Endometrium (tissue), 2 donors: ENCODE results near the gene GSKIP.

Experiments
- FAIRE-seq: peaks from 2 replicates; lab custom pipeline; 2012; peaks lifted over from hg19 to GRCh38; lab: Jason Lieb, UNC
- donor health status: control.
- donor health status: control.

The GSKIP gene

GRCh38 chr14:96418075-96418474 lies 54.7 kb downstream of the GSKIP start:
- FAIRE-seq = no peak

DNA sequence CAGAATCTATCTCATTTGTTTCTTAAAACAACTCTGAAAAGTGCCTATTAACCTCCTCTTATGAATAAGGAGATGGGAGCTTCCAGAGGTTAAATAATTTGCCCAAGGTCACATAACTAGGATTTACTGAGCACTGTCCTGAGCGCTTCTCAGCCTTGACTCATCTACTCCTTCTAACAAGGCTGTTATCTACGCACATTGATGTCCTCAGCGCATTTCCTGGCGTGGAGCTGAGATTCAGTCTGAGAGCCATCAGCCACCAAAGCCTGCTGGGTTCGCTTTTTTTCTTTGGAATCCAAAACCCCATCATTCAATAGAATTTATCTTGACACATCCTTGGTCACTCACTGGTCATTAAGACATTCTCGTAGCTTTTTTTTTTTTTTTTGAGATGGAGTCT lies 57.9 kb downstream of the GSKIP start:
- FAIRE-seq = no peak

DNA sequence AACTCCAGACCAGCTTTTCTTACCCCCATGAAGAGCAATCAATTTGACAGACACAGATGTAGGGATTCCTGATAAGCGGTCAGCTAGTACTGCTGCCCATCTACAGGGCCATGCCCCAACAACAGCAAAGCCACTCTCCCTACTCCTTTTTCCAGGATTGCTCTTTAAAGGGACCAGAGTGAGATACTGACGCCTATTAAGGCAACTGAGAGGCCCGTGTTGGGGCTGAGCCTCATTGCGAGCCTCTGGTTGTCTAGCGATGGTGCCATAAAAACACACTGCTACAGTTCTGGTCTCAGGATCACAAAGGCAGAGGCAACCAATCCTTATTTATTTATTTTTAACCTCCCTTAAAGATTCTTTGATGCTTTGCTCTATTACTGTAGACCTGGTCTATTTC lies 59.7 kb downstream of the GSKIP start:
- FAIRE-seq = no peak

DNA sequence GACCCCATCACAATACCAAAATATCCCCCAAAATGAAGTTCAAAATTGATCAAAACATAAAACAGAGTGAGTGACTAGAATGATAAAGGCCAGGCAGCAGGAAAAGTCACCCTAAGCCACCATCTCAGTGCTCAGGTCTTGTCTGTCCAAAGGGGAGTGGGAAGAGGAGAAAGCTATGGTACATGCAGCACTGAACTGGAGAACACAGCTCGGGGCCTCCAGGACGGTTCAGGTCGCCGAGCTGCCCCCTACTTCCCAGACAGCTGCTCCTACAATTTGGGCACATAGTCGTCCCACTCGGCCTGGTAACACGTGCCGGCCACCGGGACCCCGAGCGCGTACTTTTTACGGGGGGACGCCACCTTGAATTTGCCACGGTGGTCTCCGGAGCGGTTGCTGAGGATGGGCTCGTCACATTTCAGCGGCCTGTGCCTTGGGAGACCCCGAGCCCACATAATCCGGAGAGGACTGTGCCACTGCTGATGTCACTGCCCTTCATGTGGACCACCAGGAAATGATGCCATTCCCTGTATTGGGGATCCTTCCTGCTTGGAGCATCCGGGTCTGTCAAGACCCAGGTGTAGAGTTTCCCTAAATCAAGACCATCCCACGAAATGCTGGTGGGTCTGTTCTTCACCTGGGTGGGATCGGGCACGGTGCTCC lies 60.3 kb downstream of the GSKIP start:
- FAIRE-seq = no peak

GRCh38 chr14:96424109-96424989 lies 61.0 kb downstream of the GSKIP start:
- FAIRE-seq = peak; percentile 91

DNA sequence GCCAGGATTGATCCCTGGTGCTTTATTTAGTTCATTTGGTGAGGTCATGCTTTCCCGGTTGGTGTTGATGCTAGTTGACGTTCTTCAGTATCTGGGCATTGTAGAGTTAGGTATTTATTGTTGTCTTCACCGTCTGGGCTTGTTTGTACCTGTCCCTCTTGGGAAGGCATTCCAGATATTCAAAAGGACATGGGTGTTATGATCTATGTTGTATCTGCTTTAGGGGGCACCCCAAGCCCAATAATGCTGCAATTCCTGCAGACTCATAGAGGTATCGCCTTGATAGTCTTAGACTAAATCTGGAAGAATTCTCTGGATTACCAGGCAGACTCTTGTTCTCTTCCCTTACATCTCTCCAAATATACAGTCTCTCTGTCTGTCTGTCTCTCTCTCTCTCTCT lies 70.7 kb downstream of the GSKIP start:
- no peak for FAIRE-seq
